HEK293T (cell line): ENCODE data around the gene ANTXRL.
"Not testable (repeated sequence)": the region's sequence is repeated elsewhere in the genome, so short reads cannot be mapped to it uniquely, and the experiment has no call there.

ENCODE experiments used
- ARNT ChIP-seq: fragments of 450-650 bp; IDR thresholded peaks from 2 replicates; pipeline ENCODE4 v1.6.1; 2017; ENCODE audit warnings: mild to moderate bottlenecking
- BHLHE40 ChIP-seq: fragments of 450-650 bp; IDR thresholded peaks from 2 replicates; pipeline ENCODE4 v1.6.1; 2016; ENCODE audit warnings: mild to moderate bottlenecking, moderate library complexity, borderline replicate concordance
- ELF4 ChIP-seq: fragments of 450-650 bp; IDR thresholded peaks from 2 replicates; pipeline ENCODE4 v1.6.1; 2017; ENCODE audit warnings: antibody characterized with exemption
- FOXM1 ChIP-seq: fragments of 450-650 bp; IDR thresholded peaks from 2 replicates; pipeline ENCODE4 v1.6.1; 2017; ENCODE audit warnings: mild to moderate bottlenecking, borderline replicate concordance
- HDGF ChIP-seq: fragments of 450-650 bp; IDR thresholded peaks from 2 replicates; pipeline ENCODE4 v1.6.1; 2017; ENCODE audit warnings: antibody characterized with exemption, borderline replicate concordance
- LEF1 ChIP-seq: fragments of 450-650 bp; IDR thresholded peaks from 2 replicates; pipeline ENCODE4 v1.6.1; 2017; ENCODE audit warnings: mild to moderate bottlenecking, borderline replicate concordance
- NFRKB ChIP-seq: fragments of 450-650 bp; IDR thresholded peaks from 2 replicates; pipeline ENCODE4 v1.6.1; 2016; ENCODE audit warnings: mild to moderate bottlenecking, moderate library complexity
- PKNOX1 ChIP-seq: fragments of 450-650 bp; IDR thresholded peaks from 2 replicates; pipeline ENCODE4 v1.6.1; 2016
- SP1 ChIP-seq: fragments of 450-650 bp; IDR thresholded peaks from 2 replicates; pipeline ENCODE4 v1.6.1; 2017
- SUZ12 ChIP-seq: fragments of 450-650 bp; IDR thresholded peaks from 2 replicates; pipeline ENCODE4 v1.6.1; 2016; ENCODE audit warnings: mild to moderate bottlenecking
- TARDBP ChIP-seq: fragments of 450-650 bp; IDR thresholded peaks from 2 replicates; pipeline ENCODE4 v1.6.1; 2016
- ZNF384 ChIP-seq: fragments of 450-650 bp; IDR thresholded peaks from 2 replicates; pipeline ENCODE4 v1.6.1; 2016

DNA sequence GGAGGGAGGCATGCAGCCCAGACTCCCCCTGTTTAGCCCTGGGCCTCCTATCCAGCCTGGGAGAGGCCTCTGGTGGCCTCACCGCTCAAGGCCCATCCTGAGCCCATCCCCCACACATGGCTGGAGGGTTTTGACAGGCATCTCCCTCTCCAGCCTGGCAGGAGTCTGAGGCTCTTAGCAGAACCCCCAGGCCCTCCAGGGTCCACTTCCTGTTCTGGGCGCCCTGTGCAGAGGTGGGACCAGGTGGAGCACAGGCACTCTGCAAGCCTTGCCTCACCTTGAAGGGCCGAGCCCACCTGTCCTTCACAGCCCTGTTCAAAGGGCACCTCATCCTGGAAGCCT is 13.5 kb downstream of the ANTXRL start:
- TF ChIP-seq BHLHE40, ZNF384, ELF4, FOXM1, SP1, ARNT, NFRKB, SUZ12, TARDBP, LEF1, HDGF, PKNOX1: not testable (repeated sequence)
